AG09309 (cell line): ENCODE data around the gene SEC16B.

Source experiments
- DNase-seq: peaks from one replicate; pipeline ENCODE4 v3.0.0-alpha.2; 2010; ENCODE audit warnings: low read depth
- H3K4me3 ChIP-seq: 2 replicates; pipeline ENCODE4 v1.5.1; 2011; ENCODE audit warnings: mild to moderate bottlenecking, low read depth, low read length, moderate library complexity; ENCODE audit not compliant: control insufficient read depth
- TF ChIP-seq, protein P1 (sequence below): IDR thresholded peaks from 2 replicates; pipeline ENCODE4 v1.5.1; 2011; ENCODE audit warnings: mild to moderate bottlenecking, low read depth, low read length, inconsistent platforms; ENCODE audit not compliant: insufficient read depth, control insufficient read depth; ENCODE audit errors: missing control alignments

The SEC16B gene

DNA sequence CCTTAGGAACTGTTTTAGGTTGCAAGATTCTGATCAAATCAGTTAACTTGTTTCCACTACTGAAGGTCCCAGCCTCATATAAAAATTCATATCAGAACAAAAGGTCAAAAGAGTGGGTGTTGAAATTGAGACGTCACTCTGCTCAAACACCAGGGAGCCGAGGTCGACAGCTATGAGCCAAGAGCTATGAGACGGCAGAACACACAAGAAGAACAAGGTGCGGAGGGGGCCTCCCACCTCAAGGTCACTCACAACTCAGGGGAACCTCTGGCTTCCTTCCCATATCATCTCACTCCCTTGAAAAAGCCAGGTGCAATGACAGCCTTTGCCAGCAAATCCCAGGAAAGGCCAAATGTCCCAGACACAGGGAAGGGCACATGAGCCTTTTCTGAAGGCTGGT is 749 bp downstream of the SEC16B start:
- no peak overlapping the region for H3K4me3 ChIP-seq
- TF ChIP-seq, protein P1, sequence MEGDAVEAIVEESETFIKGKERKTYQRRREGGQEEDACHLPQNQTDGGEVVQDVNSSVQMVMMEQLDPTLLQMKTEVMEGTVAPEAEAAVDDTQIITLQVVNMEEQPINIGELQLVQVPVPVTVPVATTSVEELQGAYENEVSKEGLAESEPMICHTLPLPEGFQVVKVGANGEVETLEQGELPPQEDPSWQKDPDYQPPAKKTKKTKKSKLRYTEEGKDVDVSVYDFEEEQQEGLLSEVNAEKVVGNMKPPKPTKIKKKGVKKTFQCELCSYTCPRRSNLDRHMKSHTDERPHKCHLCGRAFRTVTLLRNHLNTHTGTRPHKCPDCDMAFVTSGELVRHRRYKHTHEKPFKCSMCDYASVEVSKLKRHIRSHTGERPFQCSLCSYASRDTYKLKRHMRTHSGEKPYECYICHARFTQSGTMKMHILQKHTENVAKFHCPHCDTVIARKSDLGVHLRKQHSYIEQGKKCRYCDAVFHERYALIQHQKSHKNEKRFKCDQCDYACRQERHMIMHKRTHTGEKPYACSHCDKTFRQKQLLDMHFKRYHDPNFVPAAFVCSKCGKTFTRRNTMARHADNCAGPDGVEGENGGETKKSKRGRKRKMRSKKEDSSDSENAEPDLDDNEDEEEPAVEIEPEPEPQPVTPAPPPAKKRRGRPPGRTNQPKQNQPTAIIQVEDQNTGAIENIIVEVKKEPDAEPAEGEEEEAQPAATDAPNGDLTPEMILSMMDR, result no peak
- no peak for DNase-seq

GRCh38 chr1:177966199-177966598 is 3.7 kb downstream of the SEC16B start:
- peak; percentile 4 for DNase-seq
- TF ChIP-seq, protein P1, result no peak
- H3K4me3 ChIP-seq, result no peak overlapping the region

- TF ChIP-seq, protein P1, result no peak
- no peak for DNase-seq
These were observed 4.6 kb downstream of the SEC16B start for GRCh38 chr1:177965293-177965692.

DNA sequence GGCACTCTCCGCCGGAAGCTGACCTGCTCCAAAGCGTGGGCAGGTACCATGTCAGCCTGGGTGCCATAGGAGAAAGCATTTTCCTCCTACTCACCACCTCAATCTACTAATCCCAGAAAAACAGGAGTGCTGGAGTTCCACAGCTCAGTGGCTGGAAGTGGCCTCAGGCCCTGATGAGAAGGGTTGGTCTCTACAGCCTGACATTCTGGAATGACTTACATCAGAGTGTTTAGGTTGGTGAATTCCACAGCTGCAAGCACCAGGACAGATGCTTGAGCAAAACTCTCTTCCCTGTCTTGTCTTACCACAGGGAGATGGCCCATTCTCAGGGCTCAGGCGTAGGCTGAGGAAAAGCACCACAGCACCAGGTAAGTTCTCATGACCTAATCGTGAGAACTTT is 5.5 kb downstream of the SEC16B start:
- no peak for DNase-seq
- no peak overlapping the region for H3K4me3 ChIP-seq
- TF ChIP-seq, protein P1, result no peak

More at GRCh38 chr1:177965293-177965692, 4.6 kb downstream of the SEC16B start:
- no peak overlapping the region for H3K4me3 ChIP-seq

DNA sequence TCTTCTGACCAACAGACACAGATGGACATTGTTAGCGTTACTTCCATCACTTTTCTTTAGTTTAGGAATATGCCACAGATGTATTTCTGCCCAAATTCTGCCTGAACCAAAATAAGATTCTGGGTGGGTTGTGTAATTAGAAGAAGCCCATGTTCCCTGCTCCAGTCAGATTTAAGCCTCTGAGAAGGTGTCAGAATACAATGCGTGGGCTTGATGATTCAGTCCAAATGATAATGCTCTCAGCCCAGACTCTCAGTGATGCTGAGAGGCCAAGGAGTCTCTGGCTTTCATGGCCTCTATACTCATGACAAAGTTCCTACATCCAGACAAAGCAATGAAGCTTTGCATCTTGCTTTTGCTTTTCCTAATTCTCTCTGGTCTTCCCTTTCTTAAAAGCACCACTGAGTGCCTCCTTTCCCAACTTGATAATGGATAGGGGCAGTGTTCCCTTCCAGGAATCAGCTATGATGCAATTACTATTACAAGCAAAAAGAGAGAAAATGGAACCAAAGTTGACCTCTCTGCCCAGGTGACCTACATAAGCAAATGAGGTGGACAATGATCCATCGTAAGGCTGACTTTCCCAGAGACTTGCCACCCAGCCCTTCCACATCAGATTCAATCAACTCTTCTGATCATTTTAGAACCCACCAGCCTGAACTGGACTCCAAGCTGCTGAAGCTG is 8.8 kb downstream of the SEC16B start:
- DNase-seq, result no peak
- TF ChIP-seq, protein P1, result no peak
- H3K4me3 ChIP-seq, result no peak overlapping the region

DNA sequence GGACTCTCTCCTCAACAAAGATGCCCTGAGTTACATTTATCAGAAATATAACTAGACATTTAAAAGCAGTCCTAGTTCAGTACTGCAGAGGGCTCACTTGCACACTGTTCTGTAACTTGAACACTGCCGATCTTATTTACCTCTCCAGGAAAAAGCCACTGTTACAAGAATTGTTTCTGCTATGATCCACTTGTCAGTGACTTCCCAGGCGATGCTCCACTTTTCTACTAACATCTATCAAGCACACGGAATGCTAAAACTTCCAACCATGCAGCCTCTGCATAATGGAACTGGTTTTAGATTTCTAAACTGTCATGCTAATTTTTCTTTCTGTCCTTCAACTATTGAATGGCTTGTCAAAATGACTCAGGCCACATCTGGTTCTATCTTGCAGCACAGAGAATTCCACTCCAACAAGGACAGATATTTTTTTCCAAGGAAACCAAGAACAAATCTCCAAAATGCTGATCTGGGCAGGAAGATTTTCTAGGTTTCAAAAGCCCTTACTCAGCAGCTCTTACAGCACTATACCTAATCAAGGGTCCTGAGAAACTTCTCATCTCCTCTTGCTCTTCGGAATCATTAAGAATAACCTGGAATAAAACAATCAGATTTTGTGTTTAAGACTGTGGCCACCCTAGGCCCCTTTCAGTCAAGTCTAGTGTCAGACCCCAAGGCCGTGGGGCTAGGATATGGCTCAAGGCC is 9.9 kb downstream of the SEC16B start:
- peak; percentile 4 for DNase-seq
- H3K4me3 ChIP-seq, result no peak overlapping the region
- TF ChIP-seq, protein P1, result peak; percentile 43
